ENCODE measurements around the gene PITPNM1. TPM values are rescaled to one million over a fixed set of nuclear protein-coding genes. Genes with fewer than 3 reads are reported as not detected.
A peak's percentile ranks its signal among the peaks of the same experiment; 100 is the strongest.
"Not testable (repeated sequence)": the region's sequence is repeated elsewhere in the genome, so short reads cannot be mapped to it uniquely, and the experiment has no call there.

PITPNM1 gene
- total RNA-seq (2014; rRNA removed; shearing (Covaris generic)): 36.9 and 37.5 TPM in 2 replicates

DNA sequence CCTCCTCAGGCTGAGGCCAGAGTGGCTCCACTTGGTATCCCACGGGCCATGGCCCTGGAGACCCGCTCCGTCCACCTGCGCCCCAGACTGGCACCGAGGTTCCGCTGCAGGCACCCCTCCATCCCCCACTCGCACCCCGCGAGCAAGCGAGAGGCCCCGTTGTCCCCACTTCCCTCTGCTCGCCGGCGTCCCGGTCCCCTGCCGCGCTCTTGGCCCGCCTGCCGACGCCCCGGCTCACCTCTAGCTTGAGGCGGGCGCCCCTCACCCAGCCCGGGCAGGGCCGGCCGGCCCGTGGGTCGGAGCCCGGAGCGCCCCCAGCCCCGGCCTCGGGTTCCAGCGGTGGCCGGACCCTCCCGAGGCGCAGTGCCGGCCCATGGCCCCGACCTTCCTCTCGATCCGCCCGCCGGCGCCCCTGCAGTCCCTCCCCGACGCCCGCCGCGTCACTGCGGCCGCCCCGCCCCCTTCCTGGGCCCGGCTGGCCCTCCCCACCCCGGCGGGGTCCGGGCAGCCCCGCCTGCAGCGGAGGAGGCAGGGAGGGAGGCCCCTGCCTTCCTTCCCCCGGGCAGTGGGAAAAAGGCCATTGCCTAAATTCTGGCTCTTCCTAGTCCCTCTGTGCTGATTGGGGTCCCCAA, at the start of gene PITPNM1:
Gene PITPNM1, minus strand, starts transcription at position 414 of the 632 bp plus-strand sequence. CDS start 1,183 bp downstream, outside the sequence.
- peak within 1 kb of the TSS; percentile 85 for H3K4me3 ChIP-seq (ENCODE audit: insufficient read depth, low read depth, low read length)
- H3K36me3 ChIP-seq (replicated peaks; ENCODE audit: control insufficient read depth, insufficient read depth, low read length): peaks cover 4% of the 10 kb centered on the region
- DNase-seq: peak; percentile 97
- peaks cover 6% of the 10 kb centered on the region; the same call in 1 of the 2 replicates for H3K27me3 ChIP-seq (ENCODE audit: control insufficient read depth, insufficient read depth, low read length)

GRCh38 chr11:67551697-67552096, 46.5 kb upstream of the PITPNM1 start:
- DNase-seq; H3K27me3 ChIP-seq (ENCODE audit: control insufficient read depth, insufficient read depth, low read length); H3K4me3 ChIP-seq (ENCODE audit: insufficient read depth, low read depth, low read length); H3K36me3 ChIP-seq (replicated peaks; ENCODE audit: control insufficient read depth, insufficient read depth, low read length): not testable (repeated sequence)

GRCh38 chr11:67551127-67551526, 46.0 kb upstream of the PITPNM1 start:
- Histone ChIP-seq H3K36me3 (replicated peaks; ENCODE audit: control insufficient read depth, insufficient read depth, low read length) (no peaks in the 10 kb centered on the region), H3K27me3 (ENCODE audit: control insufficient read depth, insufficient read depth, low read length) (no peaks in the 10 kb centered on the region; the same call in 1 of the 2 replicates), H3K4me3 (ENCODE audit: insufficient read depth, low read depth, low read length) (no peak overlapping the region)
- DNase-seq: no peak

DNA sequence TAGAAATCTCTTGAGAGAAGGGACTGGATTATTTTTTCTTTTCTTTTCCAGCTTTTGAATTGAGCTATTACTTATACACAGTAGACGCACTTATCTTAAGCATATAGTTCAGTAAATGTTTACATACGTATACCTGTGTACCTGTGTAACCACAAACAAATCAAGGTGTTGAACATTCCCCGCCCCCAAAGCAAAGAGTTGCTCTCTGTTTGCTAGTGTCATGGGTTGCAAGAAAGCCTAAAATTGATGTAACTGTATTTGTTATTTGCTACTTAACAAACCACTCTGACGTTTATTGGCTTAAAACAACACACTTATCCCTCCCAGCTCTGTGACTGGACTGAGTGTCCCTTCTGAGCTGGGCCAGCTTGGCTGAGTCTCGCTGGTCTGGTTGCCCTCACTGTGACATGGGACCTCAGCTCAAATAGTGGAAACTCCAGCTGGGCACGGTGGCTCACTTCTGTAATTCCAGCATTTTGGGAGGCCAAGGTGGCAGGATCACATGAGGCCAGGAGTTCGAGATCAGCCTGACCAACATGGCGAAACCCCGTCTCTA, 43.5 kb upstream of the PITPNM1 start:
- Histone ChIP-seq H3K4me3 (ENCODE audit: insufficient read depth, low read depth, low read length) (no peak overlapping the region), H3K36me3 (replicated peaks; ENCODE audit: control insufficient read depth, insufficient read depth, low read length) (no peaks in the 10 kb centered on the region)
- no peak for DNase-seq

DNA sequence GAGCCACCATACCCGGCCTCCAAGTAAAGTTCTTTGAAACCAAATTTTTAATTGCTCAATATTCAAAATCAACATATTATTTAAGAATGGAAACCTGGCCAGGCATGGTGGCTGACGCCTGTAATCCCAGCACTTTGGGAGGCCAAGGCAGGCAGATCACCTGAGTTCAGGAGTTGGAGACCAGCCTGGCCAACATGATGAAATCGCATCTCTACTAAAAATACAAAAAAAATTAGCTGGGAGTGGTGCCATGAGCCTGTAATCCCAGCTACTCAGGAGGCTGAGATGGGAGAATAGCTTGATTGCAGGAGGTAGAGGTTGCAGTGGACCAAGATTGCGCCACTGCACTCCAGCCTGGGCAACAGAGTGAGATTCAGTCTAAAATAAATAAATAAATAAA, 42.9 kb upstream of the PITPNM1 start:
- DNase-seq; H3K36me3 ChIP-seq (replicated peaks; ENCODE audit: control insufficient read depth, insufficient read depth, low read length); H3K4me3 ChIP-seq (ENCODE audit: insufficient read depth, low read depth, low read length); H3K27me3 ChIP-seq (ENCODE audit: control insufficient read depth, insufficient read depth, low read length): not testable (repeated sequence)

More for the DNA sequence above, 43.5 kb upstream of the PITPNM1 start:
- H3K27me3 ChIP-seq (ENCODE audit: control insufficient read depth, insufficient read depth, low read length): no peaks in the 10 kb centered on the region; the same call in 1 of the 2 replicates

- Histone ChIP-seq H3K36me3 (replicated peaks; ENCODE audit: control insufficient read depth, insufficient read depth, low read length) (no peaks in the 10 kb centered on the region), H3K27me3 (ENCODE audit: control insufficient read depth, insufficient read depth, low read length) (no peaks in the 10 kb centered on the region; the same call in 1 of the 2 replicates), H3K4me3 (ENCODE audit: insufficient read depth, low read depth, low read length) (no peak overlapping the region)
- DNase-seq: peak; percentile 85
These were observed 40.1 kb upstream of the PITPNM1 start for GRCh38 chr11:67545280-67545679.

DNA sequence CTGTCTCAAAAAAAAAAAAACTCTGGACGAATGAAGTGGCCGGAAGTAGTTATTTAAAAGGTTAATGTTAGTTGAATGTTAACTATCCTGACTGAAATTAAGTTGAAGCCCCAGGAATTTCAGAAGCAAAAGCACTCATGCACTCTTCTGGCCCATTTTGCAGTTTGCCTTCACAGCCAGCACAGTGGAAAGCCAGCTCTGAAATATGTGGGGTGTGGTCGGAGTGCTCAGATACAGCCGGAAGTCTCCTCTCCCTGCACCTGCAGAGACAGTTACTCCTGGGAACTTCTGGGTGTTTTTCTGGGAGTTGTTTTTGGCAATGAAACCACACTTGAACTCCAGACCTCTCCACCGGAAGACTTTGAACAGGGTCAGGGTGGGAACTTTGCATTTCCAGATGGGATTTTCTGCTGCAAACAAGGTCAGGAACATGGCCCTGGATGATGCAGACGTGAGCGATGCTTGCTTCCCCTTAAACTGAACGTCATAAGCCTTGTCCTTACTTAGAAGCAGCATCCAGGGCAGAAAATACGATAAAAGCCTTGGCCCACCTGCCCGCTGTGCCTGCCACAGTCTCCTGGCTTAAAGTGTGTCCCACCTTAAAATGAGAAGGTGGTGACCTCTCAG, 39.6 kb upstream of the PITPNM1 start:
- Histone ChIP-seq H3K36me3 (replicated peaks; ENCODE audit: control insufficient read depth, insufficient read depth, low read length) (no peaks in the 10 kb centered on the region), H3K27me3 (ENCODE audit: control insufficient read depth, insufficient read depth, low read length) (no peaks in the 10 kb centered on the region; the same call in 1 of the 2 replicates), H3K4me3 (ENCODE audit: insufficient read depth, low read depth, low read length) (no peak overlapping the region)
- no peak for DNase-seq

GRCh38 chr11:67543585-67543984, 38.4 kb upstream of the PITPNM1 start:
- no peak for DNase-seq
- H3K36me3 ChIP-seq (replicated peaks; ENCODE audit: control insufficient read depth, insufficient read depth, low read length): no peaks in the 10 kb centered on the region
- H3K4me3 ChIP-seq (ENCODE audit: insufficient read depth, low read depth, low read length): no peak overlapping the region
- H3K27me3 ChIP-seq (ENCODE audit: control insufficient read depth, insufficient read depth, low read length): no peaks in the 10 kb centered on the region; the same call in 1 of the 2 replicates

DNA sequence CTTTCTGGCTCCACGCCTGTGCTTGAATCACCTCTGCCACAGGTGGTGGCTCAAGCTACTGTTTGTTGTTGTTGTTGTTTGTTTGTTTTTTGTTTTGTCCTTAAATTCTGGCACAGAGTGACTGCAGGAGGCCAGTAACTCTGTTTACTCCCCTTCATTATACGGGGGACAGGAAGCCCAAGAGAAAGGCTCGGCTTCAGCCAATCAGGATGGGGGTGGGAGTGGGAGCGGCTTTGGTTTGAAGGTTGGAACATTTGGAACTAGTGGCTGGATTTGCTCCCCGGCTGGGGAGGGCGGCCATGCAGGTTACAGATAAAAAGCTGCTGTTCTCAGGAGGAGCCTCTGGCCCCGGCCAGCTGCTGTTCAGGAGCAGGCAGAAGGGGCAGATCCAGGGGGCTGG, 37.8 kb upstream of the PITPNM1 start:
- DNase-seq: peak; percentile 69
- H3K4me3 ChIP-seq (ENCODE audit: insufficient read depth, low read depth, low read length): no peak overlapping the region

DNA sequence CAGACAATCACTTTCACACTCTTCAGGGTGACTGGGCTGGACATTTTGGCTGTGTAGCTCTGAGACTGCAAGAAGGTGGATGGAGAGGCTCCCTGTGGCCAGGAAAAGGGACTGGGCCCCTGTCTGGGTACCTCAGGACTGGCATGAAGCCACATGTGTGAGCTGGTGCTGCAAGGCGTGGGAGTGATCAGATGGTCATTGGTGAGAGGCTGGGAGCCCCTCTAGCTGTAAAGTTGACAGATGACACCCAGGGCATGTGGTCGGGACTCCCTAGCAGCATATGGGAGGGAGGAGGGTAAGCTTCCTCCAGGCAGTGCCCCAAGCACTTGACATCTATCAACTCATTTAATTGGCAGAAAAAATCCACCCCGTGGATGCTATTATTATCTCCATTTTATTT, 37.0 kb upstream of the PITPNM1 start:
- Histone ChIP-seq H3K27me3 (ENCODE audit: control insufficient read depth, insufficient read depth, low read length) (no peaks in the 10 kb centered on the region; the same call in 1 of the 2 replicates), H3K4me3 (ENCODE audit: insufficient read depth, low read depth, low read length) (no peak overlapping the region), H3K36me3 (replicated peaks; ENCODE audit: control insufficient read depth, insufficient read depth, low read length) (no peaks in the 10 kb centered on the region)
- no peak for DNase-seq

More for the DNA sequence above, 37.8 kb upstream of the PITPNM1 start:
- Histone ChIP-seq H3K36me3 (replicated peaks; ENCODE audit: control insufficient read depth, insufficient read depth, low read length) (no peaks in the 10 kb centered on the region), H3K27me3 (ENCODE audit: control insufficient read depth, insufficient read depth, low read length) (no peaks in the 10 kb centered on the region; the same call in 1 of the 2 replicates)

DNA sequence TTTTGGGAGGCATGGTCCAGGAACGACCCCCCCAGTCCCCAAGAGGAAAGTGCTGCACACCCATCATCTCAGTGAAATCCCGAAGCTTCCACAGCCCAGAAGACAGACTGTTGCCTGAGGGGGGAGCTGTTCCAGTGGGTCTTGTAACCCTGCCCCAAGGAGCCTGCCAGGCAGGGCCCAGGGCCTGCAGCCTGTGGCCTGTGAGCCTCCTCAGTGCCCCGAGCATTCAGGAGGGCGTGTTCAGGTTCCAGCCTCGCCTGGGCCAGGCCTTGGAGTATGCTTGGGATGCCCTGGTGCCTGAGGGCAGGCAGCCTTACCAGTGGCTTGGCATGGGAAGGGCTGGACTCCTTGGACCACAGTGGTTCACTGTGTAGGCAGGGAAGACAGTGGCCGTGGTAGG, 36.0 kb upstream of the PITPNM1 start:
- H3K4me3 ChIP-seq (ENCODE audit: insufficient read depth, low read depth, low read length): no peak overlapping the region
- H3K27me3 ChIP-seq (ENCODE audit: control insufficient read depth, insufficient read depth, low read length): no peaks in the 10 kb centered on the region
- no peaks in the 10 kb centered on the region for H3K36me3 ChIP-seq (replicated peaks; ENCODE audit: control insufficient read depth, insufficient read depth, low read length)
- DNase-seq: peak; percentile 72

- DNase-seq: no peak
- Histone ChIP-seq H3K36me3 (replicated peaks; ENCODE audit: control insufficient read depth, insufficient read depth, low read length) (no peaks in the 10 kb centered on the region), H3K4me3 (ENCODE audit: insufficient read depth, low read depth, low read length) (no peak overlapping the region), H3K27me3 (ENCODE audit: control insufficient read depth, insufficient read depth, low read length) (no peaks in the 10 kb centered on the region)
These were observed 34.4 kb upstream of the PITPNM1 start for GRCh38 chr11:67539550-67539949.

GRCh38 chr11:67538823-67539505, 33.8 kb upstream of the PITPNM1 start:
- Histone ChIP-seq H3K27me3 (ENCODE audit: control insufficient read depth, insufficient read depth, low read length) (no peaks in the 10 kb centered on the region), H3K36me3 (replicated peaks; ENCODE audit: control insufficient read depth, insufficient read depth, low read length) (no peaks in the 10 kb centered on the region), H3K4me3 (ENCODE audit: insufficient read depth, low read depth, low read length) (no peak overlapping the region)
- DNase-seq: no peak

GRCh38 chr11:67538306-67538705, 33.1 kb upstream of the PITPNM1 start:
- H3K36me3 ChIP-seq (replicated peaks; ENCODE audit: control insufficient read depth, insufficient read depth, low read length): no peaks in the 10 kb centered on the region

More at GRCh38 chr11:67538306-67538705, 33.1 kb upstream of the PITPNM1 start:
- H3K4me3 ChIP-seq (ENCODE audit: insufficient read depth, low read depth, low read length): no peak overlapping the region
- H3K27me3 ChIP-seq (ENCODE audit: control insufficient read depth, insufficient read depth, low read length): no peaks in the 10 kb centered on the region
- DNase-seq: no peak
